Activated T-cell treated with anti-CD3 and anti-CD28 coated beads, Interleukin-2, amount 50 U/mL, for 24 hours (primary cell): ENCODE measurements around the gene B3GALNT1.
"Not testable (repeated sequence)": the region's sequence is repeated elsewhere in the genome, so short reads cannot be mapped to it uniquely, and the experiment has no call there.

Experiments used
- DNase-seq: peaks from one replicate; pipeline ENCODE4 v3.0.0-alpha.2; 2020
- H3K27ac Mint-ChIP-seq: 2 replicates; pipeline ENCODE4 v1.8.0; 2020; ENCODE audit warnings: mild to moderate bottlenecking, mixed read lengths
- H3K27me3 Mint-ChIP-seq: 2 replicates; pipeline ENCODE4 v1.8.0; 2020; ENCODE audit warnings: mixed read lengths
- H3K36me3 Mint-ChIP-seq: 2 replicates; pipeline ENCODE4 v1.8.0; 2020; ENCODE audit warnings: low read depth, mixed read lengths
- H3K4me1 Mint-ChIP-seq: 2 replicates; pipeline ENCODE4 v1.8.0; 2020; ENCODE audit warnings: low read depth, mixed read lengths
- H3K4me3 Mint-ChIP-seq: 2 replicates; pipeline ENCODE4 v1.8.0; 2020; ENCODE audit warnings: mild to moderate bottlenecking, moderate library complexity, mixed read lengths
- H3K9me3 Mint-ChIP-seq: 2 replicates; pipeline ENCODE4 v1.8.0; 2020; ENCODE audit warnings: mixed read lengths

Gene B3GALNT1

GRCh38 chr3:161066930-161067329, 38.2 kb downstream of the B3GALNT1 start:
- H3K9me3 Mint-ChIP-seq = no peaks in the 10 kb centered on the region
- no peak overlapping the region for H3K27ac Mint-ChIP-seq
- peaks cover 6% of the 10 kb centered on the region for H3K4me1 Mint-ChIP-seq
- no peak for DNase-seq
- no peaks in the 10 kb centered on the region for H3K27me3 Mint-ChIP-seq
- no peak overlapping the region for H3K4me3 Mint-ChIP-seq
- H3K36me3 Mint-ChIP-seq = no peaks in the 10 kb centered on the region

- H3K4me1 Mint-ChIP-seq = no peaks in the 10 kb centered on the region
- H3K27me3 Mint-ChIP-seq = no peaks in the 10 kb centered on the region
These were observed 40.7 kb downstream of the B3GALNT1 start for GRCh38 chr3:161064413-161064812.

GRCh38 chr3:161054860-161055604, 50.1 kb downstream of the B3GALNT1 start:
- DNase-seq = no peak
- peaks cover 1% of the 10 kb centered on the region for H3K4me1 Mint-ChIP-seq
- no peak overlapping the region for H3K27ac Mint-ChIP-seq
- H3K36me3 Mint-ChIP-seq = no peaks in the 10 kb centered on the region
- no peaks in the 10 kb centered on the region for H3K27me3 Mint-ChIP-seq
- H3K9me3 Mint-ChIP-seq = no peaks in the 10 kb centered on the region
- no peak overlapping the region for H3K4me3 Mint-ChIP-seq

More at GRCh38 chr3:161064413-161064812, 40.7 kb downstream of the B3GALNT1 start:
- Mint-ChIP-seq H3K9me3 (no peaks in the 10 kb centered on the region), H3K4me3 (no peak overlapping the region), H3K27ac (no peak overlapping the region), H3K36me3 (no peaks in the 10 kb centered on the region)
- DNase-seq = no peak

GRCh38 chr3:161051856-161052255, 53.3 kb downstream of the B3GALNT1 start:
- Mint-ChIP-seq H3K4me3 (no peak overlapping the region), H3K36me3 (no peaks in the 10 kb centered on the region), H3K9me3 (no peaks in the 10 kb centered on the region), H3K4me1 (peaks cover 4% of the 10 kb centered on the region), H3K27ac (no peak overlapping the region), H3K27me3 (no peaks in the 10 kb centered on the region)
- DNase-seq = no peak

GRCh38 chr3:161050935-161051334, 54.2 kb downstream of the B3GALNT1 start:
- H3K27ac Mint-ChIP-seq = no peak overlapping the region

GRCh38 chr3:161049683-161050248, 55.4 kb downstream of the B3GALNT1 start:
- Mint-ChIP-seq H3K36me3 (no peaks in the 10 kb centered on the region), H3K27me3 (no peaks in the 10 kb centered on the region), H3K9me3 (peaks cover 4% of the 10 kb centered on the region), H3K4me1 (peaks cover 4% of the 10 kb centered on the region), H3K4me3 (no peak overlapping the region), H3K27ac (no peak overlapping the region)
- DNase-seq = no peak

More at GRCh38 chr3:161050935-161051334, 54.2 kb downstream of the B3GALNT1 start:
- Mint-ChIP-seq H3K9me3 (no peaks in the 10 kb centered on the region), H3K27me3 (no peaks in the 10 kb centered on the region), H3K4me1 (peaks cover 4% of the 10 kb centered on the region), H3K4me3 (no peak overlapping the region), H3K36me3 (no peaks in the 10 kb centered on the region)
- no peak for DNase-seq

- Mint-ChIP-seq H3K27ac (no peak overlapping the region), H3K4me3 (no peak overlapping the region), H3K9me3 (peaks cover 15% of the 10 kb centered on the region), H3K27me3 (no peaks in the 10 kb centered on the region), H3K36me3 (no peaks in the 10 kb centered on the region), H3K4me1 (no peaks in the 10 kb centered on the region)
- DNase-seq = no peak
These were observed 61.7 kb downstream of the B3GALNT1 start for GRCh38 chr3:161043336-161044035.

GRCh38 chr3:161042023-161042501, 63.1 kb downstream of the B3GALNT1 start:
- DNase-seq = no peak
- peaks cover 15% of the 10 kb centered on the region for H3K9me3 Mint-ChIP-seq
- no peaks in the 10 kb centered on the region for H3K36me3 Mint-ChIP-seq
- no peaks in the 10 kb centered on the region for H3K4me1 Mint-ChIP-seq
- H3K4me3 Mint-ChIP-seq = no peak overlapping the region
- H3K27me3 Mint-ChIP-seq = no peaks in the 10 kb centered on the region
- H3K27ac Mint-ChIP-seq = no peak overlapping the region

- Mint-ChIP-seq H3K4me1 (peaks cover 13% of the 10 kb centered on the region), H3K4me3 (no peak overlapping the region), H3K36me3 (no peaks in the 10 kb centered on the region), H3K9me3 (peaks cover 14% of the 10 kb centered on the region), H3K27me3 (no peaks in the 10 kb centered on the region), H3K27ac (no peak overlapping the region)
- no peak for DNase-seq
These were observed 66.4 kb downstream of the B3GALNT1 start for GRCh38 chr3:161038725-161039124.

GRCh38 chr3:161035711-161036110, 69.4 kb downstream of the B3GALNT1 start:
- Mint-ChIP-seq H3K4me3 (no peak overlapping the region), H3K27ac (peak overlapping the region; percentile 34), H3K27me3 (no peaks in the 10 kb centered on the region), H3K4me1 (peaks cover 13% of the 10 kb centered on the region), H3K36me3 (peaks cover 8% of the 10 kb centered on the region), H3K9me3 (peaks cover 29% of the 10 kb centered on the region)
- no peak for DNase-seq

- not testable (repeated sequence) for DNase-seq, H3K4me3 Mint-ChIP-seq
These were observed 70.1 kb downstream of the B3GALNT1 start for GRCh38 chr3:161034913-161035550.

More at GRCh38 chr3:161034913-161035550, 70.1 kb downstream of the B3GALNT1 start:
- not testable (repeated sequence) for H3K36me3 Mint-ChIP-seq, H3K27me3 Mint-ChIP-seq
- peak overlapping the region; percentile 81 for H3K27ac Mint-ChIP-seq
- H3K9me3 Mint-ChIP-seq = peaks cover 29% of the 10 kb centered on the region
- H3K4me1 Mint-ChIP-seq = peaks cover 13% of the 10 kb centered on the region
